HCT116 (cell line): ENCODE measurements around the gene ITPKB. TPM values are rescaled to one million over a fixed set of nuclear protein-coding genes. Genes with fewer than 3 reads are reported as not detected.

Experiments
- ATAC-seq: fragments of 200-7000 bp; cut with Tn5 transposase; 2 replicates; pipeline ENCODE4 v1.9.1; 2020; ENCODE audit warnings: mild to moderate bottlenecking, moderate library complexity
- BruUV-seq: library from RNA; stranded (reverse); fragments of 400-500 nt; replicated peaks from 2 replicates; lab custom pipeline; 2021; lab: Mats Ljungman, UMichigan
- CTCF ChIA-PET: fragments of 300-600 bp; sonication (Branson Sonifier 250); formaldehyde crosslinking; loops from one replicate; lab custom pipeline; 2021; ENCODE audit warnings: antibody characterized with exemption; lab: Charles Lee
- POLR2A ChIA-PET: fragments of 300-600, 350-600 bp; sonication (Branson Sonifier 250); formaldehyde crosslinking; loops from one replicate; lab custom pipeline; 2021; ENCODE audit warnings: antibody characterized with exemption; lab: Charles Lee
- RAD21 ChIA-PET, 2 experiments: fragments of 300-600 bp; sonication (Branson Sonifier 250); formaldehyde crosslinking; loops; one replicate each; lab custom pipeline; 2023; ENCODE audit warnings: low total read pairs in 2 of 2; ENCODE audit not compliant: uncharacterized antibody in 2 of 2, unreplicated experiment in 2 of 2, low non-redundant PET in 1 of 2; lab: Charles Lee
- DNase-seq: peaks from one replicate; pipeline ENCODE4 v3.0.0-alpha.2; 2010; ENCODE audit warnings: low read depth, low spot score
- H2AFZ ChIP-seq: fragments of 200-600 bp; shearing (Covaris generic), sonication (generic); 2 replicates; pipeline ENCODE4 v1.6.1; 2017; ENCODE audit warnings: low read depth, mixed run types, mixed read lengths, antibody characterized with exemption, low read length; ENCODE audit not compliant: poor library complexity, severe bottlenecking
- H3K27ac ChIP-seq: 2 replicates; pipeline ENCODE4 v1.5.1; 2012; ENCODE audit warnings: low read depth, low read length
- H3K27me3 ChIP-seq: fragments of 200-600 bp; sonication (generic); 2 replicates; pipeline ENCODE4 v1.6.1; 2016; ENCODE audit warnings: mixed run types, low read length, mixed read lengths; ENCODE audit not compliant: insufficient read depth
- H3K36me3 ChIP-seq, 2 experiments: fragments of 200-500 bp in 1 of 2; fragments of 200-600 bp in 1 of 2; sonication (Bioruptor generic) in 1 of 2; sonication (generic) in 1 of 2; 2 replicates each; pipeline versions ENCODE4 v1.5.1 to v1.6.1; 2014 to 2016; ENCODE audit warnings: low read length in 2 of 2, inconsistent platforms in 1 of 2, mixed read lengths in 1 of 2, mixed run types in 1 of 2; ENCODE audit not compliant: insufficient read depth in 2 of 2, control insufficient read depth in 1 of 2
- H3K4me1 ChIP-seq, 2 experiments: fragments of 200-600 bp in 1 of 2; sonication (generic) in 1 of 2; 2 replicates each; pipeline versions ENCODE4 v1.5.1 to v1.6.1; 2012 to 2017; ENCODE audit warnings: low read length in 2 of 2, inconsistent platforms in 1 of 2, mild to moderate bottlenecking in 1 of 2, mixed read lengths in 1 of 2, mixed run types in 1 of 2, moderate library complexity in 1 of 2; ENCODE audit not compliant: insufficient read depth in 2 of 2, control insufficient read depth in 1 of 2
- H3K4me2 ChIP-seq: fragments of 200-600 bp; sonication (generic); 2 replicates; pipeline ENCODE4 v1.6.1; 2017; ENCODE audit warnings: mixed run types, low read length, mixed read lengths
- H3K4me3 ChIP-seq, 2 experiments: fragments of 200-600 bp in 1 of 2; sonication (generic) in 1 of 2; replicated peaks in 1 of 2; 2 replicates each; pipeline ENCODE4 v1.5.1; 2011 to 2016; ENCODE audit warnings: low read length in 2 of 2, control low read depth in 1 of 2, low read depth in 1 of 2, mild to moderate bottlenecking in 1 of 2, mixed read lengths in 1 of 2, mixed run types in 1 of 2
- H3K79me2 ChIP-seq: fragments of 200-600 bp; sonication (generic); 2 replicates; pipeline ENCODE4 v1.6.1; 2017; ENCODE audit warnings: mild to moderate bottlenecking, mixed run types, low read length, moderate library complexity, mixed read lengths; ENCODE audit not compliant: insufficient read depth
- H3K9ac ChIP-seq: fragments of 200-600 bp; sonication (generic); 2 replicates; pipeline ENCODE4 v1.6.1; 2016; ENCODE audit warnings: low read length, mixed read lengths
- H3K9me2 ChIP-seq: fragments of 200-600 bp; sonication (generic), shearing (Covaris generic); 2 replicates; pipeline ENCODE4 v1.6.1; 2017; ENCODE audit warnings: mixed run types, mild to moderate bottlenecking, moderate library complexity; ENCODE audit not compliant: insufficient read depth
- H3K9me3 ChIP-seq, 2 experiments: fragments of 200-500 bp in 1 of 2; fragments of 200-600 bp in 1 of 2; sonication (Bioruptor generic) in 1 of 2; sonication (generic) in 1 of 2; 2 replicates each; pipeline ENCODE4 v1.6.1; 2014 to 2017; ENCODE audit warnings: low read length in 2 of 2, mixed read lengths in 2 of 2, inconsistent platforms in 1 of 2, low read depth in 1 of 2, mild to moderate bottlenecking in 1 of 2, mixed run types in 1 of 2, moderate library complexity in 1 of 2; ENCODE audit not compliant: control insufficient read depth in 1 of 2, insufficient read depth in 1 of 2
- H4K20me1 ChIP-seq: fragments of 200-600 bp; sonication (generic), shearing (Covaris generic); 2 replicates; pipeline ENCODE4 v1.6.1; 2017; ENCODE audit warnings: mixed run types, mild to moderate bottlenecking, moderate library complexity; ENCODE audit not compliant: insufficient read depth
- ATF3 ChIP-seq: IDR thresholded peaks from 2 replicates; pipeline ENCODE4 v1.6.1; 2012
- CBX3 ChIP-seq: IDR thresholded peaks from 2 replicates; pipeline ENCODE4 v1.6.1; 2012; ENCODE audit warnings: low read depth
- CTCF ChIP-seq, 3 experiments: fragments of 200-600 bp in 1 of 3; sonication (generic) in 1 of 3; IDR thresholded peaks in 2 of 3; conservative IDR thresholded peaks in 1 of 3; 2 replicates each; pipeline ENCODE4 v1.5.1; 2012 to 2017; ENCODE audit warnings: low read depth in 2 of 3, low read length in 2 of 3, antibody characterized with exemption in 1 of 3, borderline replicate concordance in 1 of 3, control low read depth in 1 of 3, mild to moderate bottlenecking in 1 of 3, mixed read lengths in 1 of 3, mixed run types in 1 of 3, moderate library complexity in 1 of 3; ENCODE audit not compliant: insufficient read depth in 1 of 3
- POLR2AphosphoS5 ChIP-seq: IDR thresholded peaks from 2 replicates; pipeline ENCODE4 v1.6.1; 2011; ENCODE audit warnings: mild to moderate bottlenecking, low read depth, low read length, moderate library complexity
- SP1 ChIP-seq: IDR thresholded peaks from 2 replicates; pipeline ENCODE4 v1.6.1; 2012; ENCODE audit warnings: low read depth
- TCF7L2 ChIP-seq: IDR thresholded peaks from 2 replicates; pipeline ENCODE4 v1.7.0; 2011; ENCODE audit warnings: borderline replicate concordance, inconsistent platforms; ENCODE audit not compliant: insufficient read depth, insufficient read length; ENCODE audit errors: extremely low read depth
- ZFX ChIP-seq: fragments of 450-650 bp; IDR thresholded peaks from 2 replicates; pipeline ENCODE4 v1.6.1; 2017
- intact Hi-C: fragments of 100-400 bp; cut with micrococcal nuclease; formaldehyde crosslinking; loops from 2 replicates; pipeline ENCODE4 v1.10.0; 2022
- total RNA-seq: library from RNA; stranded (reverse); gene quantifications from one replicate; pipeline ENCODE4 v1.2.1, GENCODE V29; 2021; ENCODE audit not compliant: unreplicated experiment
- TF ChIP-seq, protein P1 (sequence below): IDR thresholded peaks from 2 replicates; pipeline ENCODE4 v1.6.1; 2012; ENCODE audit warnings: low read depth

Gene ITPKB
- total RNA-seq, 1 experiment from 2014 or later, result 4.4 TPM

GRCh38 chr1:226664413-226665101, 74.5 kb downstream of the ITPKB start:
- Histone ChIP-seq H3K9me3 (no peaks in the 10 kb centered on the region), H3K9me2 (no peaks in the 10 kb centered on the region), H3K36me3 (no peaks in the 10 kb centered on the region), H3K4me1 (peaks cover 16 to 20% of the 10 kb centered on the region in 2 experiments), H2AFZ (no peak overlapping the region), H3K4me2 (no peak overlapping the region), H3K4me3 (no peak overlapping the region), H3K9ac (no peak overlapping the region), H4K20me1 (no peaks in the 10 kb centered on the region), H3K27me3 (no peaks in the 10 kb centered on the region), H3K27ac (no peak overlapping the region), H3K79me2 (no peaks in the 10 kb centered on the region)
- no TSS peak for BruUV-seq
- CTCF ChIA-PET, result no interaction called here
- no peak for DNase-seq
- no peak for ATAC-seq
- intact Hi-C loops, result no loop called here
- TF ChIP-seq CTCF (IDR thresholded peaks at IDR 0.05 in 2 of 3, conservative IDR thresholded peaks at IDR 0.05 in 1 of 3; ENCODE audit: borderline replicate concordance in 1 of 3, insufficient read depth in 1 of 3, low read depth in 2 of 3, low read length in 2 of 3) (no peak), SP1 (no peak), ATF3 (no peak), TCF7L2 (no peak), CBX3 (no peak), POLR2AphosphoS5 (no peak), ZFX (no peak)
- TF ChIP-seq, protein P1, sequence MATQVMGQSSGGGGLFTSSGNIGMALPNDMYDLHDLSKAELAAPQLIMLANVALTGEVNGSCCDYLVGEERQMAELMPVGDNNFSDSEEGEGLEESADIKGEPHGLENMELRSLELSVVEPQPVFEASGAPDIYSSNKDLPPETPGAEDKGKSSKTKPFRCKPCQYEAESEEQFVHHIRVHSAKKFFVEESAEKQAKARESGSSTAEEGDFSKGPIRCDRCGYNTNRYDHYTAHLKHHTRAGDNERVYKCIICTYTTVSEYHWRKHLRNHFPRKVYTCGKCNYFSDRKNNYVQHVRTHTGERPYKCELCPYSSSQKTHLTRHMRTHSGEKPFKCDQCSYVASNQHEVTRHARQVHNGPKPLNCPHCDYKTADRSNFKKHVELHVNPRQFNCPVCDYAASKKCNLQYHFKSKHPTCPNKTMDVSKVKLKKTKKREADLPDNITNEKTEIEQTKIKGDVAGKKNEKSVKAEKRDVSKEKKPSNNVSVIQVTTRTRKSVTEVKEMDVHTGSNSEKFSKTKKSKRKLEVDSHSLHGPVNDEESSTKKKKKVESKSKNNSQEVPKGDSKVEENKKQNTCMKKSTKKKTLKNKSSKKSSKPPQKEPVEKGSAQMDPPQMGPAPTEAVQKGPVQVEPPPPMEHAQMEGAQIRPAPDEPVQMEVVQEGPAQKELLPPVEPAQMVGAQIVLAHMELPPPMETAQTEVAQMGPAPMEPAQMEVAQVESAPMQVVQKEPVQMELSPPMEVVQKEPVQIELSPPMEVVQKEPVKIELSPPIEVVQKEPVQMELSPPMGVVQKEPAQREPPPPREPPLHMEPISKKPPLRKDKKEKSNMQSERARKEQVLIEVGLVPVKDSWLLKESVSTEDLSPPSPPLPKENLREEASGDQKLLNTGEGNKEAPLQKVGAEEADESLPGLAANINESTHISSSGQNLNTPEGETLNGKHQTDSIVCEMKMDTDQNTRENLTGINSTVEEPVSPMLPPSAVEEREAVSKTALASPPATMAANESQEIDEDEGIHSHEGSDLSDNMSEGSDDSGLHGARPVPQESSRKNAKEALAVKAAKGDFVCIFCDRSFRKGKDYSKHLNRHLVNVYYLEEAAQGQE, result no peak
- TF ChIP-seq, all 23 proteins: peak for 0
- ChIA-PET POLR2A (no interaction called here), RAD21 (no interaction called here)
